ENCODE measurements around the gene CDR2L.
"Not testable (repeated sequence)": the region's sequence is repeated elsewhere in the genome, so short reads cannot be mapped to it uniquely, and the experiment has no call there.

The CDR2L gene

GRCh38 chr17:75011401-75012095, 24.1 kb downstream of the CDR2L start:
- no peak for DNase-seq (ENCODE audit: low spot score)

GRCh38 chr17:75012096-75012345, 24.6 kb downstream of the CDR2L start:
- DNase-seq (ENCODE audit: low spot score), result no peak

DNA sequence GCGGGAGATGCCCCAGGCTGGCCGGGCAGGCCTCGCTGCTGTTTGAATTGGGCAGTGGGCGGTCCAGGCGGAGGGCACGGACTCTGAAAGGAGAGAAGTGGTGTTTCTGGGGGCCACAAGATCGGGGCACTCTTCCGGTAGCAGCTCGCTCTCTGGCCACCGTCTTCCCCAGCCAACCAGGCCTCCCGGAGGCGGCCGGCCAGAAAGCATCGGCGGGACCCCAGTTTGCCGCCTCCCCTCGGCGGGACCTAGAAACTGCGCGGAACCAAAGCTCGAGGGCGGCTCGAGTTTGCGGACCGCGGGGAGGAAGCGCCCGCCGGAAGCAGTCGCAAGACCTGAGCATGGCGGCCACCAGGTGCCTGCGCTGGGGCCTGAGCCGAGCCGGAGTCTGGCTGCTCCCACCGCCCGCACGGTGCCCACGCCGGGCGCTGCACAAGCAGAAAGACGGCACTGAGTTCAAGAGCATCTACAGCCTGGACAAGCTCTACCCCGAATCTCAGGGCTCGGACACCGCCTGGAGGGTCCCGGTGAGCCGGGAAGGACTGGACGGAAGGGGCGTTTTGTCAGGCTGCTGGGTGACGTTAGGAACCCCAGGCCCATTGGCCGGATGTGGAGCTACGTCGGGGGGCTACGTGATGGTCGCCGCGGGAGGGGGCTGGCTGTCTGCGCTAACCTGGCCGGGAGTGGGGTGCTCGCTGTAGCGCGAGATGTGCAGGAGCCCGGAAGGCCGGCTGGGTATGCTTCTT, 25.1 kb downstream of the CDR2L start, which contains the start of gene MRPL58:
MRPL58 (plus strand) TSS at position 325 of the 746 bp plus-strand sequence; CDS start at position 342, 17 bp downstream.
- peak; percentile 83 for DNase-seq (ENCODE audit: low spot score)

GRCh38 chr17:75013092-75013559, 25.7 kb downstream of the CDR2L start:
- DNase-seq (ENCODE audit: low spot score), result no peak

GRCh38 chr17:75019146-75019545, 31.7 kb downstream of the CDR2L start:
- DNase-seq (ENCODE audit: low spot score), result no peak

DNA sequence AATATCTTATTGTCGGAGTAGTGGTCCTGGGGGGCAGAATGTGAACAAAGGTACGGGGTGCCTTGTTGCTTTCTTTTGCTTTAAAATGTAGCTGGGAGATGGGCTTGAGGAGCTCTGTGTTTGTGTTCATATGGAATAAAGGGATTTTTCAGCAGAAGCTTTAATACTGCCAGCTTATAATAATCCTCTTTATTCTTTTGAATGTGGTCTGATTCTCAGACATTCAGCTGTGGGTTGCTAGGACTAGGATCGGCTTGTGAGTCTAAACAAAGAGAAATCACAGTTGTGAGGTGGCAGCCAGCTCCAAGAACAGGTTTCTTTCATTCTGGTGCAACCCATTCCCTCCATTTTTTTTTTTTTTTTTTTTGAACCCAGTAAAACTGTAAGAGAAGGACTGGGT, 32.3 kb downstream of the CDR2L start:
- DNase-seq (ENCODE audit: low spot score), result no peak

DNA sequence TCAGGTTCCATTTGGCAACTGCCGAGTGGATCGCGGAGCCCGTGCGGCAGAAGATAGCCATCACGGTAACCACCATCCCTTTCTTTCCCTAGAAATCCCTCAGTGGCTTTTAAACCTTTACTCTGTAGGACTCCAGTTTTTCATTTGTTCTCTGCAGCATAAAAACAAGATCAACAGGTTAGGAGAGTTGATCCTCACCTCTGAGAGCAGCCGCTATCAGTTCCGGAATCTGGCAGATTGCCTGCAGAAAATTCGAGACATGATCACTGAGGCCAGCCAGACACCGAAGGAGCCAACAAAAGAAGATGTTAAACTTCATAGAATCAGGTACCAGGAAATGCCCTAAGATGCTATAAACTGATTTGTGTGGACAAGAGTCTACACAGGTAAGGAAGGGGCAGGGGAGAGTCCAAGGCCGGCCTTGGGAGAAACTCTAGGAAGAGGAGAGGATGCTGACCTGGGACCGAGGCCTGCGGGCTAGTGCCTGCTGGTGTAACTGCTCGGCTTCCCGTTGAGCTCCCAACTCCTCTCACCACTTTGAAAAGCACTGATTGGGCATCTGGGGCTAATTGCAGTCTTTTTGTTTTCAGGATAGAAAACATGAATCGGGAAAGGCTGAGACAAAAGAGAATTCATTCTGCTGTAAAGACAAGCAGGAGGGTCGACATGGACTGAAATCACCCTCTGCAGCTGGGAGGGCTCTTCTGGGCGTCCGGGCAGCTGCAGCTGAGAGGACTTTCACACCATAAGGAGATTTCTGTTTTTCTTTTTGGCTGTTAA, 33.1 kb downstream of the CDR2L start:
- no peak for DNase-seq (ENCODE audit: low spot score)

DNA sequence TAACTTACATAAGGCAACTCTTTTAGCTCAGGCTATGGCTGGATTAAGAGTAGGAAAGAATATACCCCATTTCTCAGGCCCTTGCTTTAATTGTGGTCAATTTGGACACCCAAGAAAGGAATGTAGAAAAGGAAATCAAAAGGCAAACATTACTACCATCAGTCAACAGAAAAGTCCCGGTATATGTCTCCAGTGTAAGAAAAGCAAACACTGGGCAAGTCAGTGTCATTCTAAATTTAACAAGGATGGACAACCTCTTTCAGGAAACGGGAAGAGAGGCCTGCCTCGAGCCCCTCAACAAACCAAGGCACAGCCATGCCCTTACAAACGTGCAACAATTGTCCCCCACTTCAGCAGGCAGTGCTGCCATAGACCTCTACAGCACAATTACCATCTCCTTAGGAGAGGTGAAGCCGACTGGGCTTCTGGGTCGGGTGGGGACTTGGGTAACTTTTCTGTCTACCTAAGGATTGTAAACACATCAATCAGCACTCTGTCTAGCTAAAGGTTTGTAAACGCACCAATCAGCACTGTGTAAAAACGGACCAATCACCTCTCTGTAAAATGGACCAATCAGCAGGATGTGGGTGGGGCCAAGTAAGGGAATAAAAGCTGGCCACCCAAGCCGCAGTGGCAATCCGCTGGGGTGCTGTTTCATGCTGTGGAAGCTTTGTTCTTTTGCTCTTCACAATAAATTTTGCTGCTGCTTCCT, 37.4 kb downstream of the CDR2L start:
- peak; percentile 25 for DNase-seq (ENCODE audit: low spot score)

DNA sequence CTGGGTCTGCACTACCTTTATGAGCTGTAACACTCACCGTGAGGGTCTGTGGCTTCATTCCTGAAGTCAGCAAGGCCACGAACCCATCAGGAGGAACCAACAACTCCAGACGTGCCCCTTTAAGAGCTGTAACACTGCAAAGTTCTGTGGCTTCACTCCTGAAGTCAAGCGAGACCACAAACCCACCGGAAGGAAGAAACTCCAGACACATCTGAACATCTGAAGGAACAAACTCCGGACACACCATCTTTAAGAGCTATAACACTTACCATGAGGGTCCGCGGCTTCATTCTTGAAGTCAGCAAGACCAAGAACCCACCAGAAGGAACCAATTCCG, 37.9 kb downstream of the CDR2L start:
- not testable (repeated sequence) for DNase-seq (ENCODE audit: low spot score)

GRCh38 chr17:75026650-75027049, 39.2 kb downstream of the CDR2L start:
- DNase-seq (ENCODE audit: low spot score), result not testable (repeated sequence)

DNA sequence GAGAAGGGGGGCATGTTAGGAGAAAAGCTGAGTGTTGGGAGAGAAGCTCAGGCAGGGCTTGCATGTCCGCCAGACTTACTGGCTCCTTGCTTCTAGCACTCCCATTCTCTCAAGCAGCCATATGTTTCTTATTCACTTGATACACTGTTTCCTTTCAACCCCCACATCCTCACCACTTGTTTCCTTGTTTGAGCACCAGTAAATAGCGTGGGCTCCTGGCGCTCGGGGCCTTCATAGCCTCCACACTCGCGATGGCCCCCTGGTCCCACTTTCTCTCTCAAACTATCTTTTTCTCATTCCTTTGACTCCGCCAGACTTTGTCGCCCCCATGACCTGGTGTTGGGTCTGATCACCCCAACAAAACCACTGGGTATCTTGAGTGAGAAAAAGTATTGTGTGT, 42.7 kb downstream of the CDR2L start:
- no peak for DNase-seq (ENCODE audit: low spot score)

DNA sequence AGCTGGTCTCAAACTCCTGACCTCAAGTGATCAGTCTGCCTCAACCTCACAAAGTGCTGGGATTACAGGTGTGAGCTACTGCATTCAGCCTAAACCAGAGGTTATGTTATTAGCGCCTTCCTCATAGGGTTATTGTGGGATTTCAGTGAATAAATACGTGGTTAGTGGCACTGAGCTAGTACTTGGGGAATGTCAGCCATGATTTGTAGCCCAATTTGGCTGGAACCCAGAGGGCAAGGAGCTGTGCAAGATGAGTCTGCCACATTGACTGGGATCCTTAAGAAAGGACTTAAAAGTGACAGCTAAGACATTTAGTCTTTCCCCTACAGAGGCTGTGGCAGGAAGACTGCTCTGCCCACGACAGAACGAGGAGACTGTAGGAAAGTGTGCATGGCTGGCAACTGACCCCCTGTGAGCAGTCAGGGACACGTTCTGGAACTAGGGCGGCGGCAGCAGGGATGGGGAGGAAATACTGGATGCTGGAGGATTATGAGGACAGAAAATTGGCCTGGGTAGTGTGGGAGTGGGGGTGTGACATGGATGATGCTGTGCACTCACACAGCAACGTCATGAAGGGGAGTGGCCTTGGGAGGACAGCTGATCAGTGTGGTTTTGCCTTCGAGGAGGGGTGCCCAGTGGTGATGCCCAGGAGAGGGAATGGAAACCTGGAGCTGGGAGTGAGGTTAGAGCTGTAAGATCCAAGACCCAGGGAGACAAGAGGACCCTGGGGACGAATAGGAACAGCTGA, 44.7 kb downstream of the CDR2L start:
- DNase-seq (ENCODE audit: low spot score), result peak; percentile 56

GRCh38 chr17:75032720-75033280, 45.4 kb downstream of the CDR2L start:
- no peak for DNase-seq (ENCODE audit: low spot score)

- DNase-seq (ENCODE audit: low spot score), result peak; percentile 85
These were observed 46.2 kb downstream of the CDR2L start for GRCh38 chr17:75033346-75034235.

GRCh38 chr17:75034236-75034908, 46.9 kb downstream of the CDR2L start:
- peak; percentile 83 for DNase-seq (ENCODE audit: low spot score)

- peak; percentile 94 for DNase-seq (ENCODE audit: low spot score)
These were observed 49.3 kb downstream of the CDR2L start for GRCh38 chr17:75036643-75037268.

GRCh38 chr17:75039238-75039637, 51.8 kb downstream of the CDR2L start:
- DNase-seq (ENCODE audit: low spot score), result no peak

DNA sequence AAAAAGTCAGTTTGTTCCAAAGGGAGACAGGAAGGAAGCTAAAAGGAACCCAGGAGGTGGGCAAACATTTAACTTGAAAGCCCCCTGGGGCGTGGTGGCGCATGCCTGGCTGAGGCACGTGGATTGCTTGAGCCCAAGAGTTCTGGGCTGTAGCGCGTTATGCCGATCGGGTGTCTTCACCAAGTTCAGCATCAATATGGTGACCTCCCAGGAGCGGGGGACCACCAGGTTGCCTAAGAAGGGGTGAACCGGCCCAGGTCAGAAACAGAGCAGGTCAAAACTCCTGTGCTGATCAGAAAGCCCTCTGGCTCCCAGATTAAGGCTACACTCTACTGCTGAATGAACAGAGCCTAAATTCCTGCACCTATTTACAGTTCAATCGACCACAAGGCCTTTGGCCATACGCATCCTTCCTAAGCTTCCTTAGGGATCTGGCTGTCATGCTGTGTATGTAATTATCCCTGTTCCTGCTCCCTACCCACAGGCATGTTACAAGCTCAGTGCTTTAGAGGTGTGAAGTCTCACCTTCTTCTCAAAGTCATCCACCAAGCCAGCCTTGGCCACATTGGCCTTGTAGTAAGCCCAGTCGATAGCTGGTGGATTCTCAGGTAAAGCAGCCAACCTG, 54.3 kb downstream of the CDR2L start:
- DNase-seq (ENCODE audit: low spot score), result no peak

- DNase-seq (ENCODE audit: low spot score), result not testable (repeated sequence)
These were observed 56.4 kb downstream of the CDR2L start for GRCh38 chr17:75043789-75044188.

Data from CD4-positive, alpha-beta T cell treated with Interleukin-15 for 4 hours (primary cell).